ENCODE measurements around the gene ETS1.

Gene ETS1

GRCh38 chr11:128618603-128619002 lies 31.2 kb upstream of the ETS1 start:
- no peak for DNase-seq

DNA sequence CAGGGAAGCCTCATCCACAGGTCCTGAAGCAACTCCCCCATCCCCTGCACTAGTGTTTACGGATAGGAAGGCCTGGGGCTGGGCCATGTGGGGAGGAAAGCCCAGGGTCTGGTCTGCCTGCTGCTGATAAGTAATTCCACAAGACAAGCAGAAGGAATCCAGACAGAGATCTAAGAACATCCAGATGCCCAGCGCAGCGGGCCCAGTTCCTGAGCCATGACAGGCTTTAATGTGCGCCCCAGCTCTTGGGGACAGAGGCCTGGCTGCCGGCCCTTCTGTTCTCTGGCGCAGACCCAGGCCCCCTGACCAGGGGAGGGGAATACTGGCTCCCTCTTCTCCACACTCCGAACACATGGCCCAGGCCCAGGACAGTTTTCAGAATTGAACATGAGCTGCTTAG lies 28.8 kb upstream of the ETS1 start:
- no peak for DNase-seq

DNA sequence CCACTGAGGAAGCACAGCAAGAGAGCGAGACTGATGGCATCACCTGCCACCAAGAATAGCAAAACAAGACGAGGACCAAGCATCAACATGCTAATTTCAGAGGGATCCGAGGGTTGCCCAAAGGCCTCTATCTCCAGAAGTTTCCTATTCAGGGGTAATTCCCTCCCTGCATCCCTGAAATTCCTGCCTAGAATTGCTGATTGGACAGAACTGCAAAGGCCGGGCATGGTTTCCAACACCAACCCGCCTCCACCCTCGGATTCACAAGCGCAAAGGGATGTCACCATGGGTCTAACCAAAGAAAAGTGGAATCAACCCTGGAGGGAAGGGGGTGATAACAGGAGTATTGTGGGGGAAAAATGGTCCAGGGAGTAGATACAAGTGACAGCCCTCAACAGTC lies 28.3 kb upstream of the ETS1 start:
- no peak for DNase-seq

GRCh38 chr11:128615076-128615475 lies 27.7 kb upstream of the ETS1 start:
- no peak for DNase-seq

- no peak for DNase-seq
Observed at GRCh38 chr11:128614026-128614425, 26.7 kb upstream of the ETS1 start.

DNA sequence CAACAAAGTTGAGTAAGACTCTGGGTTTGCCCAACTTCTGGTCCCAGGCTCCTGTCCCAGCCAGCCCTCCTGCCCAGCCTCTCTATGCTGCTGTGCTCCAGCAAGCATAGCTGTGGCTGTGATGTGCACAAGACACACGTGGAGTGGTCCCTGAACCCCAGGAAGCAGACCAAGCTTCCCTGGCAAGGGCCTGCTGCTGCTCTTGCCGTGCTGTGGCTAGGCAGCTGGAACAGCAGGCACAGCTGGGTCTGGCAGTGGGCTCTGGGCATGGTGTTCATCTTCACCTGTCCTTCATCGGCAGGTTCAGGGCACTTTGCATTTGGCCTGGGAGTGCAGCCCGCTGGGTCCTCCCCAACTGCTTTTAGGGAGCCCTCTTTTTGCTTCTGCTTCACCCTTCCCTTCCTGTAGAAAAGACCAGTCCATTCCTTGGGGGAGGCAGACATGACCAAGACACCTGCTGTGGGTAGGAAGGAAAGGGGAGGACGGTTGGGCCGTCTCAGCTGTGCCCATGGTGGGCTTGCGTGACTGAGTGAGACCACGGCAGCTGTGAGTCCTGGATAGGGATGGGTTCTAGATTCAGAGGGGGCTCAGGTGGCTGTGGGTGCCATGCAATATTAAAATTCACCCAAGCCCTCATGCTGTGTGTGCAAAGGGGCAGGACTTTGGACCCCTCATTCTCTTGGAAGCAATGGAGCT lies 26.1 kb upstream of the ETS1 start:
- no peak for DNase-seq

GRCh38 chr11:128610721-128611617 lies 23.6 kb upstream of the ETS1 start:
- no peak for DNase-seq

GRCh38 chr11:128609785-128610184 lies 22.4 kb upstream of the ETS1 start:
- DNase-seq = no peak

DNA sequence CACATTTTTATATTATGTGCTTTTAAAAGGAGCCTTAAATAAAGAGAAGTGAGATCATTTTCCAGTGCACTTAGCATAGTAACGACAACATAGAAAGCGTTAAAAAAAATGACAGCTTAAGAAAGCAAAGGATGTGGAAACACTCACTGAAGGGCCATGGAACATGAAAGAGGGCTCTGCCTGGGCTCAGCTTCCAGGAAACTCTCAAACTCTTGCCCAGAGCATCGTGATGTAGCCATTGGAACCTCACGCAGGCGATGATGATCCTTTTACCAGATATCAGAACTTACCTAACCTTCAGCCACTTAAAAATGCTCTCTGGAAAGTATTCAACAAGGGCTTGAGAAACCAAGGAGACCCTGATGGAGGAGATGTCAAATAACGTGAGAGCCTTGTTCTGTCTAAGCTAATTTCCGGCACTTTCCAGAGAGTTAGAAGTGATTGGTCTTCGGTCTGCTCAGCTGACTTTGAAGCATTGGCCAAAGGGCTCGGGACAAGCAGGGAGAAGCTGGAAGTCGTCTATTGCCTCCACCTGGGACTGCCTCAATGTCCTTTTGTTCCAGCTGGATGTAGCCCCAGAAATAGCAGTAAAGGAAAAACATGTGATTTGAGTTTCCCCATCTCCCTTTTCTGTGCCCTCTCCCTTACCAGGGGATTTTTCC lies 21.5 kb upstream of the ETS1 start:
- no peak for DNase-seq

DNA sequence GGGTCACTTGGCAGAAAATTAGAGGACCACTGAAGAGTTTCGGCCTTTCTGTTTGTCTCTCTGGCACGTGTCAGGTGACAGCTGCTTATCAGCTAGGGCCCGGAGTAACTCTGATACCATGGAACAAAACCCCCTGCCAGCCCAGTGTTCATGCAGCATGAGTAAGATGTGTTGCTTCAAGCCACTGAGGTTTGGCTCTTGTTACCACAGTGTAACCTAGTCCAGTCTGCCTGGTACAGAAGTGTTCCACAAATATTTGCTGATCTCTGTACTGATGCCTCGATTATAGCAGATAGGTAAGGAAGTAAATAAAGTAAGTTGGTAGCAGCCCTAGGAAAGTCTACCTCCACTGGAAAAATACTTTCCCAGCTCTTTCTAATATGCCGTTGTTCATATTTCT lies 20.5 kb upstream of the ETS1 start:
- DNase-seq = no peak

DNA sequence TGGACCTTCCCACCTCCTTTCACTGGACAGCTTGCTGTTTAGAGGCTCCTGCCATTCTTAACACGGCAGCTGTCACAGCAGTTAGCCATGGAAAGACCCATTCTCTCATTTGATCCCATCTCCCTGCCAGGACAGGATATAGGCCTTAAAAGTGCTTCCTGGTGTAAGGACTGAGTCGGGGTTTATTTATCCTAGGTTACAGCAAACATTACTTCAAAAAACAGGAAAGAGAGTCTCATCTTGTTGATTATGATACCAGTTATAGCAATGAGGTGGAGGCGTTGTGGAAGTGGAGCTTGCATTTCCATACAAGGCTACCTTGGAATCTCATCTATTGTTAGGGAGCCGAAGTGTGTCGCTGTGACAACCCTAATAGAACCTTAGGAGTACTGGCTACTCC lies 17.4 kb upstream of the ETS1 start:
- DNase-seq = no peak

- DNase-seq = no peak
Observed at GRCh38 chr11:128603752-128604414, 16.5 kb upstream of the ETS1 start.

- DNase-seq = no peak
Observed at GRCh38 chr11:128603003-128603696, 15.8 kb upstream of the ETS1 start.

DNA sequence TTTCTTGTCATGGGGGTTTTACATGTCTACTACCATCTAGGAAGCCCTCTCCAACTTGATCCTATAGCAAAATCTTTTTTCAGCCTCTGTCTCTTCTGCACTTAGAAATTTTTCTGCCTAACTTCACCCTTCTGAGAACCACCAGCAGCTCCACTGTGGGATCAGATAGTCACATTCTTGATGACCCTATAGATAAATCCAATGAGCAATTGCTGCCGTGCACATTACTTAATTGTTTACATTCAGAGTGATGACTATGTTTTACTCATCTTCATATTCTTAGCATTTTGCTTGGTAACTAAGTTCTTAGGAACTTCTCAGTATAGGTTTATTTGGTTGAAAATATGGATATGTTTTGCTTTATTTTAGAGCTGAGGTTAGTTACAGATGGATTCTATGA lies 12.4 kb upstream of the ETS1 start:
- DNase-seq = no peak

- no peak for DNase-seq
Observed at GRCh38 chr11:128598506-128599150, 11.3 kb upstream of the ETS1 start.

DNA sequence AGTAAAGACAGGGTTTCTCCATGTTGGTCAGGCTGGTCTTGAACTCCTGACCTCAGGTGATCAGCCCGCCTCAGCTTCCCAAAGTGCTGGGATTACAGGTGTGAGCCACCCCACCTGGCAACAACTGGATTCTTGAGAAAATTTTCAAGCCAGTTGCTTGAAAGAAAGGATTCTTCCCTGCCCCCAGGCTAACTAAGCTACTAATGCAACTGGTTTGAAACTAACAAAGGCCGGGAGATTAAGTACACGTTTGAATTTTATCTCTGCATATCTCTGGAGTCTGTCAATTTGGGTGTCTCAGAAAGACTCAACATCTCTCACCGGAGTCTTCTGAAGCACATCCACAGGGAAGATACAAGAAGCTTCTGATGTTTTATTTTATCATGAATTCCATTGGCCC lies 10.7 kb upstream of the ETS1 start:
- no peak for DNase-seq

GRCh38 chr11:128597209-128597608 lies 9.9 kb upstream of the ETS1 start:
- no peak for DNase-seq

DNA sequence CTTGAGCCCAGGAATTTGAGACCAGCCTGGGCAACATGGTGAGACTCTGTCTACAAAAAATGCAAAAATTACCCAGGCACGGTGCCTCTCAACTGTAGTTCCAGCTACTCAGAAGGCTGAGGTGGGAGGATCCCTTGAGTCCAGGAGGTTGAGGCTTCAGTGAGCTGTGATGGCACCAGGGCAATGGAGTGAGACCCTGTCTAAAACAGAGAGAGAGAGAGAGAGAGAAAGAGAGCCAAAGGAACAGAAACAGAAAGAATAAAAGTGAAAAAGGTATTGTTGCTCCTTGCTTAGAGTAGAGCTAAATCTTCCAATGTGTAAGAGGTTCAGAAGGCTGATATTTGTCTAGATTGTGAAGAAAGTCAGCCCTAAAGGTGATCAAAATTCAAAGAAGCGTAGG lies 8.9 kb upstream of the ETS1 start:
- DNase-seq = no peak

DNA sequence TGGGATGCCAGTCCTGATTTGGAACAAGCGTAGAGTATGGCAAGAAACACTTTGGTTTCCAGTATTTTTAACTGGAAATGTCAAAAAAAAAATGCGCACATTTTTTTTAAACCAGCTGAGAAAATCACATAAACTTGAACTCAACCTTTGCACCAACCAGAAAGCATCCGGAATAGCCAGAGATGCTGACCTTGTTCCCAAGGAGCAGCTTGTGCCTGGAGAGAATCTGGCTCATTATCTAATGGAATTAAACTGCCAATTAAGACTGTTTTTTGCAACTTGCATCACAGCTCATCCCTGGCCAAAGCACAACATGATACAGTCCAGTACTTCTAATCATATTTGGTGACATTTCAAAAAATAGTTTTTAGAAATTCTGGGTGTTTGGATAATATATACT lies 8.4 kb upstream of the ETS1 start:
- DNase-seq = no peak

DNA sequence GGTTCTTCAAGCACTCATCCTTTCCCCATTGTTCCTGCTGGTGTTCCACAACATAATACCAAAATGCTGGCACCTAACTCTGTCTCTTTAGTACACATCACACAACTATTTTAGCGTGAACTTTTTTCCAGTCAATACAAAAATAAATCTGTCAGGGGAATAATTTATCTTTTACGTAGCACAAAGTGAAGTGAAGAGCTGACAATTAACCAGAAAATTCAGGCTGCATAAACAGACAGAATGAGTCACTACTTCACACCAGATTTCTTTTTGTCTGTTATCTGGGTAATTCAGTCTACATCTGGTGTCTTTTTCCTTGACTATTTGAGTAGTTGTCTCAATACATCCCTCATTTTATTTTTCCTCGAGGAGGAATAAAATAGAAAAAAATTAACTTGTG lies 7.9 kb upstream of the ETS1 start:
- DNase-seq = no peak

- no peak for DNase-seq
Observed at GRCh38 chr11:128594226-128594625, 6.9 kb upstream of the ETS1 start.

- DNase-seq = no peak
Observed at GRCh38 chr11:128593281-128593680, 5.9 kb upstream of the ETS1 start.
